Measurements from ENCODE around the gene PRSS50. TPM values are rescaled to one million over a fixed set of nuclear protein-coding genes. Genes with fewer than 3 reads are reported as not detected.

Gene PRSS50
- total and polyA plus RNA-seq, 2 donors (not counting 3 experiments of a cell fraction or from before 2014, with no cell fraction given) = not detected

DNA sequence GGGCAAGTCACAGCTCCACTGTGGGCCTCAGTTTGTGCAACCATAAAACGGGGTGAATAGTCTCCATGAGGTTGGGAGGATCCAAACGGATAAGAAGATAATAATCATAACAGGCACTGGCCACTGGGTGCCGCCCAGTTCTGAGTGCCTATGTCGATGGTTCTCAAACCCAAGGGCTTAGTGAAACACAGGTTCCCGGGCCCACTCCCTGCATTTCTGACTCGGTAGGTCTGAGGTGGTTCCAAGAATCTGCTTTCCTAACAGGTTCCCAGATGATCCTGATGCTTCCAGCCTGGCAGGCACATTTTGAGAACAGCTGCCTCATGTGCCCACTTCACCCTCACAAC, 45.3 kb downstream of the PRSS50 start:
- Histone ChIP-seq H3K4me2 (ENCODE audit: insufficient read depth, low read length) (no peak overlapping the region), H3K27me3 (ENCODE audit: control insufficient read depth in 2 of 2, insufficient read depth in 2 of 2, low read length in 2 of 2) (no peaks in the 10 kb centered on the region), H3K4me1 (ENCODE audit: control insufficient read depth, extremely low read depth, insufficient read depth, low read length) (no peaks in the 10 kb centered on the region), H3K9me3 (replicated peaks; ENCODE audit: control insufficient read depth, insufficient read depth, low read length) (no peaks in the 10 kb centered on the region), H3K36me3 (ENCODE audit: control insufficient read depth in 2 of 2, extremely low read depth in 1 of 2, insufficient read depth in 2 of 2, low read length in 2 of 2) (no peaks in the 10 kb centered on the region), H3K9ac (replicated peaks; ENCODE audit: extremely low read depth, insufficient read depth, low read length) (no peak overlapping the region), H2AFZ (ENCODE audit: low read depth, low read length) (no peak overlapping the region), H3K27ac (ENCODE audit: insufficient read depth, low read depth, low read length) (no peak overlapping the region), H3K4me3 (replicated peaks in 1 of 3; ENCODE audit: insufficient read depth in 1 of 3, low read depth in 1 of 3, low read length in 3 of 3) (no peak overlapping the region), H3K9me1 (replicated peaks; ENCODE audit: control insufficient read depth, extremely low read depth, insufficient read depth, low read length) (no peaks in the 10 kb centered on the region), H3K79me2 (ENCODE audit: control insufficient read depth, insufficient read depth, low read length) (no peaks in the 10 kb centered on the region), H4K20me1 (replicated peaks; ENCODE audit: control insufficient read depth, extremely low read depth, insufficient read depth, low read length) (no peaks in the 10 kb centered on the region)
- intact Hi-C loops (cut with micrococcal nuclease) (no loop called here), dilution Hi-C loops (cut with MboI; ENCODE audit: extremely low pct_ligation_motif_present, low sequenced_read_pairs) (no loop called here)
- no TSS peak for BruUV-seq (replicated peaks)
- FAIRE-seq (no peak), DNase-seq (ENCODE audit: low read depth, low spot score) (no peak)
- CTCF ChIA-PET = interaction anchor here (1.6 kb wide), 1 partner anchor 8 kb away, joined by 7 read pairs; no protein-coding TSS in a partner anchor
- POLR2A ChIA-PET = no interaction called here
- no peak for TF ChIP-seq POLR2A (IDR thresholded peaks at IDR 0.05; ENCODE audit: low read depth, low read length)
- no peak for TF ChIP-seq POLR2AphosphoS5 (IDR thresholded peaks at IDR 0.05; ENCODE audit: insufficient read depth, low read depth, low read length)
- TF ChIP-seq, protein P1, sequence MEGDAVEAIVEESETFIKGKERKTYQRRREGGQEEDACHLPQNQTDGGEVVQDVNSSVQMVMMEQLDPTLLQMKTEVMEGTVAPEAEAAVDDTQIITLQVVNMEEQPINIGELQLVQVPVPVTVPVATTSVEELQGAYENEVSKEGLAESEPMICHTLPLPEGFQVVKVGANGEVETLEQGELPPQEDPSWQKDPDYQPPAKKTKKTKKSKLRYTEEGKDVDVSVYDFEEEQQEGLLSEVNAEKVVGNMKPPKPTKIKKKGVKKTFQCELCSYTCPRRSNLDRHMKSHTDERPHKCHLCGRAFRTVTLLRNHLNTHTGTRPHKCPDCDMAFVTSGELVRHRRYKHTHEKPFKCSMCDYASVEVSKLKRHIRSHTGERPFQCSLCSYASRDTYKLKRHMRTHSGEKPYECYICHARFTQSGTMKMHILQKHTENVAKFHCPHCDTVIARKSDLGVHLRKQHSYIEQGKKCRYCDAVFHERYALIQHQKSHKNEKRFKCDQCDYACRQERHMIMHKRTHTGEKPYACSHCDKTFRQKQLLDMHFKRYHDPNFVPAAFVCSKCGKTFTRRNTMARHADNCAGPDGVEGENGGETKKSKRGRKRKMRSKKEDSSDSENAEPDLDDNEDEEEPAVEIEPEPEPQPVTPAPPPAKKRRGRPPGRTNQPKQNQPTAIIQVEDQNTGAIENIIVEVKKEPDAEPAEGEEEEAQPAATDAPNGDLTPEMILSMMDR (IDR thresholded peaks at IDR 0.05; ENCODE audit: extremely low read depth in 1 of 2, insufficient read depth in 1 of 2, low read depth in 1 of 2, low read length in 2 of 2) = no peak
- TF ChIP-seq JUN (IDR thresholded peaks at IDR 0.05; ENCODE audit: borderline replicate concordance, insufficient read depth, insufficient read length, low read depth) = no peak
- no peak for TF ChIP-seq EZH2 (IDR thresholded peaks at IDR 0.05; ENCODE audit: borderline replicate concordance, low read depth, low read length, severe bottlenecking)
- TF ChIP-seq FOS (IDR thresholded peaks at IDR 0.05; ENCODE audit: borderline replicate concordance, insufficient read depth, low read length) = no peak
- TF ChIP-seq MYC (IDR thresholded peaks at IDR 0.05; ENCODE audit: low read depth, low read length) = no peak
- TF ChIP-seq, protein P2, sequence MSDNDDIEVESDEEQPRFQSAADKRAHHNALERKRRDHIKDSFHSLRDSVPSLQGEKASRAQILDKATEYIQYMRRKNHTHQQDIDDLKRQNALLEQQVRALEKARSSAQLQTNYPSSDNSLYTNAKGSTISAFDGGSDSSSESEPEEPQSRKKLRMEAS (IDR thresholded peaks at IDR 0.05; ENCODE audit: insufficient read depth, insufficient read length) = no peak
- TF ChIP-seq GATA2 (IDR thresholded peaks at IDR 0.05; ENCODE audit: insufficient read depth, insufficient read length, low read depth, low read length) = no peak

Data from endothelial cell of umbilical vein (primary cell).